GM19328 (cell line): Measurements from ENCODE around the gene UBE3C.
A peak's percentile ranks its signal among the peaks of the same experiment; 100 is the strongest.
"Not testable (repeated sequence)": the region's sequence is repeated elsewhere in the genome, so short reads cannot be mapped to it uniquely, and the experiment has no call there.

Source experiments
- ATAC-seq: cut with Tn5 transposase; IDR thresholded peaks from one replicate; pipeline ENCODE4 v1.9.1; 2021; ENCODE audit warnings: mild to moderate bottlenecking, moderate library complexity; ENCODE audit not compliant: unreplicated experiment

Gene UBE3C

DNA sequence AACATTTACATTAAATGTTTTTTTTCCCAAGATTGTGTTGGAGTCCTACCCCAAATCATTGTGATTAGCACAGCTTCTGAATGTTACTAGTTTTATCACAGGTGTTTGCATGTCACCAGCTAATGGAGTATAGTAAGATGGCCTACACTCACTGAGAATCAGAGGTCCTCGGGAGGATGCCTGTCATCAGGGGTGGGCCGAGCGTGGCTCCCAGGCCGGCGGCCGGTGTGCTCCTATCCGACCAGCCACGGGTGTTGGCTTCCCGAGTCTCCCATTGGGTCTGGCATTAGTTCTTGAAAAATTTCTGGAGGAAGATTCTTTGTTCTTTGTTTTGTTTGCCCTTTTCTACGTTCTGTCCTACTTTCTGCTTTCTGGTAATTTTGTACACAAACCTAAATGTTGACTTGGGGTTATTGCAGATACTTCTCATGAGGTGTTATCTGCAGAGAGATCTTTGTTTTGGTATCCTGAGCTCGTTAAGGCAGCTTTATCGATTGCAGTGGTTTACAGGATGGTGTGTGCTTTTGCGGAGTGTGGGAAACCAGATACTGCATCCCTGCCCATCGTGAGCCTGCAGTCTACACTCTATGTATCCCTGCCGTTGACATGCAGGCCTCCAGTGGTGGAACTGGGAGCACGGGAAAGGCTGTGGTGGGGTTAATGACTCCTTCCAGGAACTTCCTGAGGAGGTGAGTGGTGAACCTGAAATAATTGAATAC is 130.8 kb downstream of the UBE3C start:
- ATAC-seq: no peak

DNA sequence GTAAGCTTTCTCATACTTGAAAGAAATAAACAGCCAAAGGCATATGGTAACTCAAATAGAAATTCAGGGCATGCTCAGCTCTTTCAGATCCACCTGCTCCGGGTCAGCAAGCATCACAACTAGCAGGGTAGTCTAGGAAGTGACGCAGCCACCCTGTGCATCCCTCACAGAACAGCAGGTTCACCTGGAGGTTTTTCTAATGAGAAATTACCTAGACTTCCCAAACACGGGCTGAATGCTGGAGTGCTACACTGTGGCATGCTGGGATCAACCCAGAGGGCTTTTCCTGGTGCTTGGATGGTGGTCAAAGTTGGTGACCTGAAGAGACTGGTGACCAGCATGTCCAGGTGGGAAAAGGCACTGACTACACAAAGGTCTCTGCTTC is 131.3 kb downstream of the UBE3C start:
- no peak for ATAC-seq

DNA sequence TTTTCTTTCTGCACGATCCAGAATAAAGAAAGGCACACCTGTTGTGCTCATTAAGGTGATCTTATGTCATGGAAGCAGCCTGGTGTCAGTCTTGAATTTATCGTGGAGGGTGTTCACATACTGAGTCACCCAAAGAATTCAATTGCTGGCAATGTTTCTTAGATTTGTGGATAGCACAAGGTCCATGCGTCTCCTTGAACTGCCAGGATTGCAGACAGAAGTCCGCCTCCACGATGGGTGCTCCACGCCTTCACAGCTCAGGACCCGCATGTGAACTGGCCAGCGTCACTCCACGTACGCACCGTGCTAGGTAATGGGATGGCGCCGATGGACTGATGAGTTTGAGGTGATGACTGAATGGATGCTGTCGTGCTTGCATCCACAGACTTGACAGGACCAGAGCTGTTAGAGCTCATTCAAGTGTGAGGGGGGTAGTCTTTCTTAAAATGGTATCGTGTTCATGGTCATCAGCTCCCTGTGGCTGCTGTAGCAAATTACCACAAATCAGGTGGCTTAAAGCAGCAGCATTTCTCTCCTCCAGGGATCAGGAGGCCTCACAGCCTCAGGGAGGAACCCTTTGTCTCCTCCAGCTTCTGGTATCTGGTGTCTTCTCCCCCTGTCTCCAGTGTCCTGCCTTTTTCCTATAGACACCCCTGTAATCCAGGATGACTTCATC is 132.7 kb downstream of the UBE3C start:
- no peak for ATAC-seq

DNA sequence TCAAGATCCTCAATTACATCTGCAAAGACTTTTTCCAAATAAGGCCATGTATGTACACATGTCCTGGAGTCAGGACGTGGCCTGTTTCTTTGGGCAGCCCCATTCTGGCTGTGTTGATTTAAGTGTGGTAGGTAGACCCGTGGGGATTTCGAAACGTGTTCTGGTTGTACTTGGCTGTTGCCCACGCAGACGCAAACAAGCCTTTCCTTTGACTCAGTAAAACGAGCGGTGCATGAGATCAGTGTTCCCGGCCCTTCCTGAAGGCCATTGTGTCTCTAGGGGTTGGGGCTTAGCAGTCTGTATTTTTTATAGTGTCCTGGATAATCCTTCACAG is 133.2 kb downstream of the UBE3C start:
- ATAC-seq: no peak

DNA sequence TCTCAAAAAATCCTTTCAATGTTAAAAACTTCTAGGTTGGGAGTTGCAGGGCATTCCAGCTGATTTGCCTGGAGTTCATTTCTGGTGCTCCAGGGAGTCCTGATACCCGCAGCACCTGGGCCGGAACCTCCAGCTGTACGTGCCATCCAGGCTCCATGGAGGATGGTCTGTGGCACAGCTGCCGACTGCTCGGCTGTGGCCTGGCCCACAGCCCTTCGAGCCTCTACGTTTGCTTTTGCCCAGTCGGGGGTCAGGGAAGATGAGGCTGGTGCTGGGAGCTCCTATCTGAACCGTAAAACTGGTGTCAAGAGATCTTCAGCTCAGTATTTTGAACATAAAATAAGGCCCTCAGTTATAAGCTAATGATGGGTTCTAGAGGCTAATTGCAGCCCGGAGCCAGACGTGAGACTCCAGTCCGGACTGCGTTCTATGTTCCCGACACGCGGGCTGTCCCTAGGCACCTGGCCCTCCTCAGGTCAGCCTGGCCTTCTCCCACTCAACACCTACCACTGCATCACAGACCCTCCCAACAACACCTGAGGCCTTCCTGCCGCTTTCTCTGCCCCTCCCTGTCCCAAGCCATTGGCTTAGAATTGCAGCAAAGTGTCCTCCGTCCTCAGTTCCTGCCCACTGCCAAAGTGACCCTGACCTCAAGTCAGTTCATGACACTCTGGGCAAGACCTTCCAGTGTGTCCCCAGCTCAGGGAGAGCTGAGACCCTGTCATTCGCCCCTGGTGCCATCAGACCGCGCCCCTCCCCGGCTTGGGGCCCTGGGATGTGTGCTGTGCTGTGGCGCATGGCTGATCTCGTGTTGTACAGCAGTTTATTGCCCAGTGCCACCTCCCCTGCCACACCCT is 133.9 kb downstream of the UBE3C start:
- ATAC-seq: no peak

DNA sequence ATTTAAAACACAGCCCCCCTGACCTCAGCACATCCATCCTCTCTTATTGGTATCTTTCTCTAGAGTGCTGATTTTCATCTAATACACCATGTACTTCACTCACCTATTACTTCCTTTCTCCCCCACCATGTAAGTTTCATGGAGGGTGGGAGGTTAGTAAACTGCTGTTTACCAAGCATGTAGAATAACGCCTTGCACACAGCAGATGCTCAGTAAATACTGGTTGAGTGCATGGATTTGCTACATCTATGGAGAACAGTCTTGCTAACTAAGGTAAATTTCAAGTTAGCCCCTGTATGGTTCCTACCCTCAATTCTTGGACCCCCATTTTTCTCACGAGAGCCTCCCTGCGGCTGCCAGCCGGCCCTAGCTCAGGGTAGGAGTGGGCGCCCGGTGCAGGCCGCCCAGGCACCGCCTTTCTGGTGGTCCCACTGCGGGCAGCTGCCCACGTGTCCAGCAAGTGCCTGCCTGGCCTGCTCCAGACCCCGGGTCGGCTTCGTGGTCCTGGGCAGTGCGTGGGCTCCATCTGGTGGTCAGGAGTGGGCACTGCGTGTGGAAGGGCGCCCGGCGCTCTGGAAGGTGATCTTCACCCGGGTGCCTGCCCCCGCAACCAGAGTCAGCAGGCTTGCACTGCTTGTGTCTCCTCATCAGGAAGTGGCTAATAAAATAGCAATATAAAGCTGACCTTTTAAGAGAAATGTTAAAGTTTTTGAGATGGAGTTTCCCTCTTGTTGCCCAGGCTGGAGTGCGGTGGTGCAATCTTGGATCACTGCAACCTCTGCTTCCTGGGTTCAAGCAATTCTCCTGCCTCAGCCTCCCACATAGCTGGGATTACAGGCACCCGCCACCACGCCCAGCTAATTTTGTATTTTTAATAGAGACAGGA is 134.7 kb downstream of the UBE3C start:
- peak; percentile 71 for ATAC-seq

DNA sequence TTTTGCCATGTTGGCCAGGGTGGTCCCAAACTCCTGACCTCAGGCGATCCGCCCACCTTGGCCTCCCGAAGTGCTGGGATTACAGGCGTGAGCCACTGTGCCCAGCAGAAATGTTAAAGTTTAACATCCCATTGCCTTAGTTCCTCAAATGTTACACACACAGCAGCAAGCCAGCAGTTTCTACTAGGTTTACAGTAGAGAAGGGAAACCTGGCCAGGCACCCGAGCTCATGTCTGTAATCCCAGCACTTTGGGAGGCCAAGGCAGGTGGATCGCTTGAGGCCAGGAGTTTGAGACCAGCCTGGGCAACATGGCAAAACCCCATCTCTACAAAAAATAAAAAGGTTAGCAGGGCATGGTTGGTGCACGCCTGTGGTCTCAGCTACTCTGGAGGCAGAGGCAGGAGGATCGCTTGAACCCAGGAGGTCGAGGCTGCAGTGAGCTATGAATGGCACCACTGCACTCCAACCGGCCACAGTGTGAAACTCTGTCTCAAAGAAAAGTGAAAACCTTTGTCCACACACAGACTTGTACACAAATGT is 135.4 kb downstream of the UBE3C start:
- not testable (repeated sequence) for ATAC-seq

DNA sequence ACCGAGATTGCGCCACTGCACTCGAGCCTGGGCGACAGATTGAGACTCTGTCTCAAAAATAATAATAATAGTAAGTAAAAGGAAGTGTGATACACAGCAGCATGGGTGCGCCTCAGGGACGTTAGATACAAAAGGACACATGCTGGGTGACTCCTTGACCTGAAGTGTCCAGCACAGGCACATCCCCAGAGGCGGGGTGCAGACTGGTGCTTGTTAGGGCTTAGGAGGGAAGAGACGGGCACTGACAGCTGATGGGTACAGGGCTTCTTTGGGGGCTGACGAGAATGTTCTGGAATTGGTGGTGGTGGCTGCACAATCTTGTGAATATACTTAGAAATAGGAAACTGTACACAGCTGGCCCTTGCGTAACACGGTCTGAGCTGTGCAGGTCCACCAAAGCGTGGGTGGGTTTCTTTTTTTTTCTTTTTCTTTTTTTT is 136.3 kb downstream of the UBE3C start:
- ATAC-seq: no peak

DNA sequence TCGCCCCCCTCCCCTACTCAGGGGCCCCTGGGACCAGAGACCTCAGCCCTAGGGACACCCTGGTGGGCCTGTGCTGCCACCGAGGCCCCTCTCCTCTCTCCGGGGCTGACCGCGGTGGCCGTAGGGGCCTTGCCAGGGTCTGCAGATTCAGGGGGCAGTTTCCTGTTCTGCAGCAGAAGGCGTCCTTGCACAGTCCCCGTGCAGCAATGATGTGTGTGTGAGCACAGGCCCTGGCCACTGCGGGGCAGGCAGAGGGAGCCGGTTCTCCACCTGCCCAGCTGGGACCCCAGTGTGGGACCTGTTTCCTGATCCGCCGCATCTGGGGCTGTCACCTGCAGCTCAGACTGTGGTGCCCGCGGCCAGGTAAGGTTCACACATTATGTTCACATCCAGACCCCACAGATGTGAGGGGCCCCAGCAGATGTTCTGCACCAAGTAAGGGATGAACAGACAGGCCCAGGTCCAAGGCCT is 137.4 kb downstream of the UBE3C start:
- ATAC-seq: no peak

DNA sequence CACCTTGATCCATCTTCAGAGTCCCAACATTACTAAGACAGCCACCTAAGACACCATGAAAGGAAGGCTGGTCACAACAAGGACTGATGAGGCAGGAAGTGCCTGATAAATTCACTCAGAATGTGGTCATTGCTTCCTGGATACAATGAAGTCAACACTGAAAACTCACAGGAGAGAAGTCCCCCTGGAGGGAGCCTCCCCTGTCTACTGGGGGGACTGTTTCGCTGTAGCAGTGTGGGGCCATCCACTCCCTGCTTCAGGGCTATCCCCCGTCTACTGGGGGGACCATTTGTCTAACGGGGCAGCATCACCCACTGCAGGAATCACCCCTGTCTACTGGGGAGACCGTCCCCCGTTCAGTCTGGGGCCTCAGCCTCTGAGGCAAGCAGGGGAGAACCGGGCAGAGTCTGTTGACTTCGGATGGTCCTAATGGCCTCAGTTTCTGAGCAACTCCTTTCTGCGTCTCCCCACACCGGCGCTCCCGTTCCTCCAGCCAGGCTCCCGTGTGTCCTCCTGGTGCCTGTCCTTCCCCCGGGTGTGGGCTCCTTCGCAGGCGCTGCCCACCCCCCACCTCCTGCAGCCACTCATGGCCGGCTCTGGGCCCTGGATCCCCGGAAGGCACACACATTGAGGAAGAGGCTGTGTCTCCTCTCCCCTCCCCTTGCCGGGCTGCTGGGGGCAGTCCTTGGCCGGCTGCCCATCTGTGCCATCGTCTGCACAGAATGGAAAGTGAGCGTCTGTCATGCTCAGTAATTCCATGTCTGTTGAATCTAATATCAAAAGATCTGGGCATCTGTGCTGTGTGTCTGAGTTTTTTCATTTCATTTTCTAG is 138.2 kb downstream of the UBE3C start:
- no peak for ATAC-seq

DNA sequence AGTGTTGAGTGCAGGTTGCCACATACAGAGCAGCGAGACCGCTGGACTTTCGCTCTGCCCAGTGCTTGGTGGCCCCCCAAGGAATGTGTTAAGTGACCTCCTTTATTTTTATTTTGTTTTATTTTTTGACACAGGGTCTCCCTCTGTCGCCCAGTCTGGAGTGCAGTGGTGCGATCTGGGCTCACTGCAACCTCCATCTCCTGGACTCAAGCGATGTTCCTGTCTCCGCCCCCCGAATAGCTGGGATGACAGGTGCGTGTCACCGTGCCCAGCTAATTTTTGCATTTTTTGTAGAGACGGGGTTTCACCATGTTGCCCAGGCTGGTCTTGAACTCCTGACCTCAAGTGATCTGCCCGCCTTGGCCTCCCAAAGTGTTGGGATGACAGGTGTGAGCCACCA is 138.8 kb downstream of the UBE3C start:
- ATAC-seq: not testable (repeated sequence)

DNA sequence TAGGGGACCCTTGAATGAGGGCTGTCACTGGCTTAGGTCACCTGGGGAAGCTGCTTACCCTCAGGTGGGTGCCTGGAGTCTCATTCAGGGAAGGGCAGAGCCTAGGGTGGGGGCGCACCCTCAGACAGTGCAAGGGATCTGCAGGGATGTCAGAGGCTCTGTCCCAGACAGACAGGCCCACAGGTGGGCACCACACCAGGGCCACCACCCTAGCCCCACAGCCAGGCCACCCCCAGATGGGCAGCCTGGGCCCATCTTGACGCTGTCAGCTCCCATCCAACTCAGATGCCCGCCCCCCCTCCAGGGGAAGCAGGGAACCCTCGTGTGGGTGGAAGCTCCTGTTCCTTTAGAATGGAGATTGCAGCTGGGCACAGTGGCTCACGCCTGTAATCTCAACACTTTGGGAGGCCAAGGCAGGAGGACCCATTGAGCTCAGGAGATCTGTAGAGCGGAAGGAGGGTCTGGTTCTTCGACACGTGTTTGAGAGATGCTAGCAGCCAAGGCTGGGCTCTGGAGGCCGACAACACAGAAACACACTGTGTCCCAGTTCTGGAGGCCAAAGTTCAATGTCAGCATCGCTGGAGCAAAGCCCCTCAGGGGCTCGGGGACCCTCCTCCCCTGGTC is 139.6 kb downstream of the UBE3C start:
- no peak for ATAC-seq

DNA sequence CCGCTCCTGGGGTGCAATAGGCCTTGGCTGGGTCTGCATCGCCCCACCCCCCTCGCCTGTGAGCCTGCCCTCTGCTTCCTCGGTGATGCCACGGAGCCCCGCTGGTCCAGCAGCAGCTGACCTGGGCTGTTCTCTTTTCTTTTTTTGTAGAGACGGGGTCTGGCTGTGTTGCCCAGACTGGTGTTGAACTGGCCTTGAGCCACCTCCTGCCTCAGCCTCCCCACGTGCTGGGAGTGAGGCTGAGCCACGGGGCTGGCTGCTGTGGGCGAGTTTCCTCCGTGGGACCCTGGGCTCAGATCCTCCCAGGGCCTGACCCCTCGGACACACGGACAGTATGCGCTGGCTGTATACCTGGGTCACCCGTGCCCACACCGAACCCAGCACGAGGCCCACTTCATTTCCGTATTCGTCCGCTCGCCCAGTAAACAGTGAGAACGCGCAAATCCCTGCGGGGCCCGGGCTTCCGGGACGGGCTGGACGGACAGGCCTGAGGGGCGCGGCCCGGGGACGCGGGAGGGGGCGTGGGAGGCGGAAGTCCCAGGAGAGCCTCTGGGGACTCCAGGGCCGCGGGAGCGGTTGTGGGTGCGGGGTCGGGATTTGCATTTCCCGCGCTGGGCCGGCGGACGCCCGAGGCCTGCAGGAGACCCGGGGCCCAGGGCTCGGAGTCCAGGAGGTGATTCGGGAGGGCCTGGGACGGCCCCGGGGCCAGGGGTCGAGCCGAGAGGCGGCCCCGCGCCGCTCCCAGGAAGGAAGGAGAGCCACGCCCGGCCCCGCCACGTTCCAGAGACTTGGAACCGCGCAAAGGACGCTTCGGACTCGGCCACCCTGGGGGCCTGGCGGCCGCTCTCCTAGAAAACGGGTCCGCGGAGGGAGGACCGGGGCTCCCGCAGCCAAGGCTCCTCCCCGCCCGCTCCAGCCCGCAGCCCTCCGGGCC is 140.3 kb downstream of the UBE3C start:
- ATAC-seq: no peak

DNA sequence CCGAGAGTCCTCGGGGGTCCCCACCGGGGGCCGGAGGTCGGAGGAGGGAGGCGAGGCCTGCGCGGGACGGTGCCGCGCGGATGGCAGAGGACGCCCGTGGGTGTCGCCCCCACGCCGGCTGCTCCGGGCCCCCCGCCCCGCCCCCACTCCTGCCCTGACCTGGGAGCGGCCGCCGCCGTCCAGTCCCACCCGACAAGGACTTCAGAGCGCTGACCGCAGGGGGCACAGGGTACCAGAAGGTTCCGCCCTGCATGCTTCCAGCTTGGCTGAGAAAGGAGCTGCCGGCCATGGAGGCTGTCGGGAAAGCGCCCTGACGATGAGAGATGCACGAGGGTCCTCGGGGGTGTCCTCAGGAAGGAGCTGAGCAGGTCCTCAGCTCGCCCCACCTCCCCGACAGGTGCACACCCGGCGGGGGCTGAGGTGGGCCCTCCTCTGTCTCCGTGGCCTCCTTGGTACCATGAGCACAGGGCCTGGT is 141.1 kb downstream of the UBE3C start:
- ATAC-seq: no peak

DNA sequence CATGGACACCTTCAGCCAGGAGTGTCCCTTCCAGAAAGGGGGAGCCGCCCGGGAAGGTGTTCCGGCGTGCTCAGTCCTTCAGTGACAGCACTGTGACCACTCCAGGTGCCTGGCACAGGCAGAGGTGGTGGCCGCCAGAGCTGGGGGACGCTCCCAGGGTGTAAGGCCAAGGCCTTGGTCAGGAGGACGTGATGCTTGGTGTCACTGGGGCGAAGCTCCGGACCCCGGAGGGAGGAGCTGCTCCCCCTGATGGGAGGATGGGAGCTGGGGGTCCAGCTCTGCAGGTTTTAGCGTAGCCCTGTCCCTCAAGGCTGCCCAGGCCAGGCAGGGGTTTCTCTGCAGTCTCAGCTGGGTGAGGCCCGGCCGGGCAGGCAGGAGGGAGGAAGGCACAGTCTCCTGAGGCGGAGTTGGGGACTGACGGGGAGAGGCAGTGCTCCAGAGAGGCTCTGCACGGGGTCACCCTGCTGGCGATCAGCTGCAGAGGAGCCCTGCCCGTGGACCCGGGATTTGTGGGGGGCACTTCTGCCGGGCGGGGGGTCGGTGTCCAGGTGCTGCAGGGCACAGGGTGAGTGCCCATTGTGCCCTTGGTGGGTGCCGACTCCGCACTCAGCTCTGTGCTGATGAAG is 141.6 kb downstream of the UBE3C start:
- ATAC-seq: no peak

DNA sequence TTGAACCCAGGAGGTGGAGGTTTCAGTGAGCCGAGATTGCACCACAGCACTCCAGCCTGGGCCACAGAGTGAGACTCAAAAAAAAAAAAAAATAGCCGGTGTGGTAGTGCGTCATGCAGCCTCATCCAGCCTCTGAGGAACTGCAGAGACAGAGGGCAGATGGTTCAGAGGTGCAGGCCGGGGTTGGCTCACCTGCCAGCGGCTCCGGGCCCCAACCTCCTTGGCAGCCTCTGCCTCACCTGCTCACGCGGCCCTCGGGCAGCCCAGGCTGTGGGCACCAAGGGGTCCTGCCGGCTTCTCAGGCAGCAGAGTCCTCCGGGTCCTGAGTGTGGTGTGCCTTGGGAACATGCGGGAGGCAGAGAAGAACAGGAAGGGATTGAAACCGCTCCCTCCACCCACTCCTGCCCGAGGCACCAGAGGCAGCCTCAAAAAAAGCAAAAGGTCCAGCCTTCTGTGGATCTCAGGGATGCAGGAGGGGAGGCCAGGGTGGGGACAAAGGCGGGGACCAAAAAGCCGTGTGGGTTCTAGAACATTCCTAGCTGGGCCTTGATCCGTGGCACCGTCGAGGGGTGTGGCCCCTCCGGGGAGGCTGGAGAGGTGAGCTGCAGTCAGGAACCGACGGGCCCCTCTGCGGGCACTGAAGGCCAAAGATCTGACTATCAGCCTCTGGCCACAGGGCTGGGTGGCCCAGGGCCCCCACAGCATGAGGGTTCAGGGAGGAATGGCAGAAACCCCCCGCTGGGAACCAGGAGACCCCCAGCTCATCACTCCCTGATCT is 142.7 kb downstream of the UBE3C start:
- ATAC-seq: no peak
